DOHH2 (cell line): ENCODE results near the gene SORT1.

ENCODE experiments used
- CTCF ChIP-seq: fragments of 200-600 bp; sonication (generic); IDR thresholded peaks from one replicate; pipeline ENCODE4 v1.5.1; 2014; ENCODE audit warnings: antibody characterized with exemption, mild to moderate bottlenecking, low read depth, low read length; ENCODE audit not compliant: poor library complexity, severe bottlenecking
- EZH2phosphoT487 ChIP-seq: fragments of 200-600 bp; sonication (generic); IDR thresholded peaks from 2 replicates; pipeline ENCODE4 v1.6.1; 2017; ENCODE audit warnings: borderline replicate concordance, mild to moderate bottlenecking, antibody characterized with exemption, low read length, moderate library complexity, mixed read lengths

GRCh38 chr1:109391626-109392025 lies 6.1 kb downstream of the SORT1 start:
- no peak for TF ChIP-seq CTCF
- no peak for TF ChIP-seq EZH2phosphoT487
